PFSK-1 (cell line): ENCODE results near the gene DMWD.

Experiments
- FOXP2 ChIP-seq: optimal IDR thresholded peaks from 2 replicates; pipeline ENCODE3; 2011; ENCODE audit warnings: borderline replicate concordance, control low read depth, inconsistent platforms; ENCODE audit not compliant: insufficient read depth; ENCODE audit errors: extremely low read length, extremely low read depth
- POLR2AphosphoS5 ChIP-seq: IDR thresholded peaks from 2 replicates; pipeline ENCODE4 v1.6.1; 2012; ENCODE audit warnings: low read depth, mild to moderate bottlenecking, control low read depth, low read length, moderate library complexity
- REST ChIP-seq, 2 experiments: IDR thresholded peaks; 2 replicates each; pipeline versions ENCODE4 v1.6.1 to v1.8.0; 2011 to 2012; ENCODE audit warnings: low read depth in 2 of 2, low read length in 2 of 2, control low read depth in 1 of 2, inconsistent platforms in 1 of 2, mild to moderate bottlenecking in 1 of 2, moderate library complexity in 1 of 2; ENCODE audit not compliant: insufficient read depth in 1 of 2
- SIN3A ChIP-seq: IDR thresholded peaks from 2 replicates; pipeline ENCODE4 v1.6.1; 2012; ENCODE audit warnings: mild to moderate bottlenecking, low read length, moderate library complexity, borderline replicate concordance; ENCODE audit not compliant: insufficient read depth
- TAF1 ChIP-seq: IDR thresholded peaks from 2 replicates; pipeline ENCODE4 v1.6.1; 2012; ENCODE audit warnings: low read length, control low read depth, borderline replicate concordance; ENCODE audit not compliant: insufficient read depth

DMWD gene

GRCh38 chr19:45739498-45740439, 52.9 kb downstream of the DMWD start:
- TF ChIP-seq TAF1, result no peak
- no peak for TF ChIP-seq POLR2AphosphoS5
- TF ChIP-seq REST (IDR thresholded peaks at IDR 0.05; ENCODE audit: insufficient read depth in 1 of 2, low read depth in 2 of 2, low read length in 2 of 2), result no peak
- TF ChIP-seq SIN3A, result no peak
- TF ChIP-seq FOXP2, result no peak

GRCh38 chr19:45733160-45733810, 59.4 kb downstream of the DMWD start, which contains the start of gene MEIOSIN:
Gene MEIOSIN, plus strand, starts transcription at chr19:45733439. Its CDS starts 1,938 bp downstream, at chr19:45735377.
- TF ChIP-seq TAF1, result no peak
